HG02623 (cell line): ENCODE measurements around the gene COTL1.

Experiments
- ATAC-seq: cut with Tn5 transposase; IDR thresholded peaks from one replicate; pipeline ENCODE4 v1.9.1; 2021; ENCODE audit warnings: moderate library complexity; ENCODE audit not compliant: unreplicated experiment

The COTL1 gene

DNA sequence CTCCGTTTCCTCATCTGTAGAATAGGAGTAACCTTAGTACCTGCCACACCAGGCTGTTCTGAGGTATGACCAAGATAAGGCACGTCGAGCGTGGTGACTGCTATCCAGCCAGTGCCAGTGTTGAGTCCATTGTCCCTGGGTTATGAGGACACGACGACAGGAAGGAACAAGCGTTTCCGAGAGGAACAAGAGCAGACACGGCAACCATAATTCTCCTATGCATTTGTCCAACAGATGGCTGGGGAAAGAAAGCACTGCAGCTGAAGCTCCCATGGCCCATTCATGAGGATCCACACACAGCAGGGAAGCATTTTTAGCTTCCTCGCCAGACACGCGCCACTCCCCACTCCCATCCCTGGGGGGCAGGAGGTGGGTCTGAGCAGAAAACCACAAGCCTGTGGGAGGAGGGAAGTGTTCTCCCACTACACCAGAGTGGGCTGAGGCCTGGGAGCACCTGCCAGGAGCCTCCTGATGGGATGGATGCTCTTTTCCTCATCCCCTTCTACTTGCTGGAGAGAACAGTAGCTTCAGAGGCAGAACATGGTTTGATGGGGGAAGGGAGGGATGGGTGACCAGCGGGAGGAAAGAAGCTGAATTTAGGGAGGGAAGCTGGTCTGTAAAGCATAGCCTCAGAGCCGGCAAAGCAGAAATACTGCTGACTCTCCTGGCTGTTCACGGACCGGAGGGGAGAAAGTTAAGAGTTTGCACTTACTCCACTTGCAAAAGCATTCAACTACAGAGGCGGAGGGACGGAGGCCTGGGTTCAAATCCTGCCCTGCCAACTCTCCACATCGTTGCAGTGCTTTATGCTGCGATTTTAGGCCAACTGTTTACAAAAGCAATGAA lies 2.7 kb downstream of the COTL1 start:
- no peak for ATAC-seq

DNA sequence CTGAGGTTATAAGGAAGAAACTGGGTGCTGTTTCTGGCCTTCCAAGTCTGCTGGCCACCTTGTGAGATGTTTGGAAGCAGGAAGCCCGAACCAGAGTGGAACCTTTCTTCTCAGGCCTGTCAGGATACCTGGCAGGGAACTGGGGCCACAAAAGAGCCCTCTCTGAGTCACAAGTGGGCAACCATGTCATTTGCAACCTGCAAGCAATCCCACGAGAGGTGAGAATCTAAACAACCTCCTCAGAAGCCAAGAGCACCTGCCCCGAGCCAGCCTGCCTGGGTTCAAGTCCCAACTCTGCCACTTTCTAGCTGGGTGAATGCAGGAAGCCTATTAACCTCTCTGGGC lies 3.3 kb downstream of the COTL1 start:
- ATAC-seq = no peak

GRCh38 chr16:84614073-84614459 lies 3.8 kb downstream of the COTL1 start:
- no peak for ATAC-seq

DNA sequence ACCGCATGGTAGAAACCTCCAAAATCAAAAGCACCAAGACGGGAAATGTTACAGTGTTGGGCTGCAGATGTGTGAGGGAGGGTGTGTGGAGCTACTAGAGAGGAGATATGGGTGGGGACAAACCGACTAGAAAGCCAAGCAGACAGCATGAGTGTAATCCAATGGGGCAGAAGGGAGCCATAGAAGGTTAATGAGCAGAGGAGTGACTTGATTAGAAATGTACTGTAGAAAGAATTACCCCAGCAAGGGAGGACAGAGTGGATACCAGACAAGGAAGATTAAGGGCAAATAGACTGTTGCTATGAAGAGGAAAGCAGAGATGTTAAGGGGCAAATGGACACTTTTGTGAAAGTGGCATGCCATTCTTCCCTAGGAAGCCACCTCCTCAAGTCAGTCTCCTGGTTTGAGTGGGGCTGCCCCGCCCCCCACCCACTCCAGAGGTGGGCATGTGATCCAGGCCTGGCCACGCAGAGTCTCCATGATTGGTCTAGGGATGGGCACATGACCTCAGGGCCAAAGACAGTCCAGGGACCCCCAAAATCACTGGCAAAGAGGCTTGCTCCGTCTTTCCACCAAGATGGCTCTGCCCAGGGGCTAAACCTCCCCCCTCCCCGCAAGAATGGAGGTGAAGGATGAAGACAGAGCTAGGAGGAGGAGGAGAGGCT lies 4.3 kb downstream of the COTL1 start:
- no peak for ATAC-seq

DNA sequence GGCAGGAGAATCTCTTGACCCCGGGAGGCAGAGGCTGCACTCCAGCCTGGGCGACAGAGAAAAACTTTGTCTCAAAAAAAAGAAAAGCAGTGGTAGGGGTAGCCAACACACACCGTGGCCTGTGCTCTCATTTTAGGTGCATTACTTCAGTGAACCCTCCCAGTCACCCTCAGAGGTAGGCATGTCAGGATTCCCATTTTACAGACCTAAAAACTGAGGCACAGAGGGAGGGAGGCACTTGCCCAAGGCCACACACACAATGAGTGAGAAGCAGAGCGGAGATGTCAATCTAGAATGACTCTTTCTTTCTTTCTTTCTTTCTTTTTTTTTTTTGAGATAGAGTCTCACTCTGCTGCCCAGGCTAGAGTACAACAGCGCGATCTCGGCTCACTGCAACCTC lies 5.2 kb downstream of the COTL1 start:
- ATAC-seq = no peak

GRCh38 chr16:84611041-84611440 lies 6.8 kb downstream of the COTL1 start:
- ATAC-seq = no peak

- ATAC-seq = no peak
Measured at GRCh38 chr16:84610376-84610775, 7.5 kb downstream of the COTL1 start.

DNA sequence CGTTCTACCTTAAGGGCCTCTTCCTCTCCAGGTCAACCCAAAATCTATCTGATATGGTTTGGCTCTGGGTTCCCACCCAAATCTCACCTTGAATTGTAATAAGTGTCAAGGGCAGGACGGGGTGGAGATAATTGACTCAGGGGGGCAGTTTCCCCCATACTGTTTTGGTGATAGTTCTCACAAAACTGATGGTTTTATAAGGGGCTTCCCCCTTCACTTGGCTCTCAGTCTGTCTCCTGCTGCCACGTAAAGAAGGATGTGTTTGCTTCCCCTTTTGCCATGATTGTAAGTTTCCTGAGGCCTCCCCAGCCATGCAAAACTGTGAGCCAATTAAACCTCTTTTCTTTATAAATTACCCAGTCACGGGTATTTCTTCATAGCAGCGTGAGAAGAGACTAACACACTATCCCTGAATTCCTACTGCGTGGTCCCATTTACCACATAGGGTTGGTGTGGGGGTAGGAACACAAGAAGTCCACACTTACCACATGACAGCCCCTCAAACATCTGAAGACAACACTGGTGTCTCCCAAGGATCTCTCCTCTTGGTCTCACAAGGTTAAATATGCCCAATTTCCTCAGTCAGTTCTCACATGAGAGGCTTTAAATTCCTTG lies 8.2 kb downstream of the COTL1 start:
- no peak for ATAC-seq

- no peak for ATAC-seq
Measured at GRCh38 chr16:84608282-84608681, 9.6 kb downstream of the COTL1 start.

DNA sequence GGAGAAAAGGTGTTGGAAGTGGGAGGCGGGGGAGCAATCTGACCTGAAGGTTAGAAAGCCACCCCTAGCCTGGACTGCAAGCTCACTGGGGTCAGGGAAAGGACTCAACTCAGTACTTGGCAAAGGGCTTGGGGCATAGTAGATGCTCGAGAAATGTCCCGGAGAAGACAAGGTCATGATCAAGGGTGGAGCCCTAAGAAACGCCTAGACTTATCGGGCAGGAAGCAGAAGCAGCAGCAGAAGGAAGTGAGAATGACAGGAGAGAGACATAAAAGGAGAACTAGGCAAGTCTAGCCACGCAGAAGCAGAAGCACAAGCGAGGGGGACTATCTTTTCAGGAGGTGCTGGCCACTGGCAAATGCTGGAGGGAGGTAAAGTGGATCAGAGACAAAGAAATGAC lies 10.2 kb downstream of the COTL1 start:
- peak; percentile 60 for ATAC-seq

DNA sequence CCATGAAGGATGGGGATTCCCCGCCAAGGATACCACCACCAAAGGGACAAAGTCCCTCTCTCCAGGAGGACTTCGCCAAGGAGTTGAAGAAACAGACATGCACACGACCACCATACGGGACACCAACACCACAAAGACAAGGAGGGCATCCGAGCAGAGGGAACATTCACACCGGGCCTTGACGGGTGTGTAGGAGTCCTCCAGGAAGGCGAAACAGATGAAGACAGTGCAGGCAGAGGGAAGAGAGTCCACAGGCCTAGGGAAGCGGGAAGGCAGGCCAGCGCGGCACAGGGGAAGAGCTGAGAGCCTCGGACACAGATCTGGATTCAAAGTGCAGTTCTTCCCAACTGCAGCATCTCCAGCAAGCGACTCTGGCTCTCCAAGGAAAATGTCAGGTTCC lies 10.8 kb downstream of the COTL1 start:
- no peak for ATAC-seq

DNA sequence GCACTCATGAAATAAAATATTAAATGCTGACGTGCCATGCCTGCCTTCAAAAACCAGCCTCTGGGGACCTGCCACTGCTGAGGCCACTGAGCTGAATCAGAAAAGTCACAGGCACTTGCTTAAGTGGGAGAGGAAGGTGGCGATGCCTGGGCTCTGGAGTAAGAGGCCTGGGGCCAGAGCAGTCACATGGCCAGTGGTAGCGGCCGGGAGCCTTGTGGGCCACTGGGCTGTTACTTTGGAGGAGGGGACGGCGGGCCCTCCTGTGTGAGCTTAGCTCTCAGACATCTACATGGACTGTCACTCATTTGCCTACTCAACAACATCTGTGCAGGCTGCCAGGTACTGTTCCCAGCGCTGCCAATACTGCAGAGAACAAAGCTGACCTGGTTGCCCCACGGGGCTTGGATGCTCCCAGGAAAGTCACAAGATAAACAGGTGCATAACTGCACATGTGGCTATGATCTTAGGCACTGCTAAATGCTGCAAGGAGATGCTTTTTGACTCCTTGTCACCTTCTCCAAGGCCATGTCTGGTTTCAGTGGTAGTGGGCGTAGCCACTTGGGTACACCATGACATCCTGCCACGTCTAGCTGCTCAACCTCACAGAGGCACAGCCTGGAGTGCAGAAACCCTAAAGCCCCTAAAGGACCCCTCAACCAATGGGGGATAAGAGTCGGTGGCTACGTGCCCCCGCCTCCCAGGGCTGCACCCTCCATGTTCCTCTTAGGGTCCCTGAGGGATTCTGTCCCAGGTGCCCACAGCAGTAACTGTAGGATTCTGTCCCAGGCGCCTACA lies 11.6 kb downstream of the COTL1 start:
- ATAC-seq = no peak

GRCh38 chr16:84605339-84605848 lies 12.5 kb downstream of the COTL1 start:
- no peak for ATAC-seq

DNA sequence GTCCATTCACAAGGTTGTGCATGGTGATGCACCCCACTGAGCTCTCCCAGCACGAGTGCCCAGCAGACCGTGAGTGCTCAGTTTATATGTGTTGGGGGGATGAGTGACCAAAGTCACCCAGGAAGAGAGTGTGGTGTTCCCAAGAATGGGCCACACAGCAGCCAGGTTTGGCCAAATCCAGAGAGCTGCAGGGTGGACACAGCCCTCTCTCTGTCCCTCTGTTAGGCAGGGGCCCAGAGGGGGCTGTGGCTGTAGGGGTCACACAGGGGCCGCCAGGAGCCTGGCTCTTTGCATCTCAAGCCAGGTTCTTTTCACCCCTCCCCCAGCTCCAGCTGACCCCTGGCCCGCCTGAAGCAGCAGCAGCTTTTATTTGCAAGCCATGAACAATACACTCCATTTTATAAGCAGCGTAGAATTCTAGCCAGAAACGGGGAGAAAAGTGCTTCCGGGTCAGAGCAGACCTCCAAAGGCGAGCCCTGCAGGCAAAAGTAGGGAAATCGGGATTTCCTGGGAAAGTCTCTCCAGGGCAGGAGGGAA lies 13.3 kb downstream of the COTL1 start:
- no peak for ATAC-seq

- no peak for ATAC-seq
Measured at GRCh38 chr16:84603940-84604339, 13.9 kb downstream of the COTL1 start.

DNA sequence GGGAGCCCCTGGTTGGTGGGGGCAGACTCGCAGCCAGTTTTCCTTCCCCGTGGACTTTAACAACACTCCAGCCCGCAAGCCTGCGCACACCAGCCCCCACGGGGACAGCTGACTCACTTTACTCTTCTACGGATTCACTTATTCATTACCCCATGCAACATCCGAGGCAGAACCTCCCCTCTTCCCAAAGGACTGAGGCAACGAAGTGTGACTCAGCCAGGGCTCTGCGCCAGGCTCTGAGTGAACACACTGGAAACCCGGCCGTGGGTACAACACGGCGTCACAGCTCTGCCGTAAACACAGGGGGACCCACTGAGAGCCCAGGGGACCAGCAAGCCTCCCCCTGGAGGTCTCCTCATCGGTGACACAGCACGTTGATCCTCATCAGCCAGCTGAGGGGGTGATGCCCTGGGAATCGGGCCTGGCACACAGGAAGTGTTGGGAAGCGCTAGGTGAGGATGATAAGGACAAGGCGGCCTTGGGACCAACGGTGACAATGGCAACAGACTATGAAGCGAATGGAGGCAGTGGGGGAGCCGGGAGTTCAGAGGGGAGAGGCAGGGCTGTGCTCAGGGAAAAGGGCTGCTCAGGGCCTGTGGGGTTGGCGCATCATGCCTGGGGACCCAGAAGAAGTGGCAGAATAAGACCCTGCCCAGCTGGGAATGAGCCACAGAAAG lies 14.6 kb downstream of the COTL1 start:
- no peak for ATAC-seq

GRCh38 chr16:84600343-84601229 lies 17.3 kb downstream of the COTL1 start:
- ATAC-seq = peak; percentile 67

DNA sequence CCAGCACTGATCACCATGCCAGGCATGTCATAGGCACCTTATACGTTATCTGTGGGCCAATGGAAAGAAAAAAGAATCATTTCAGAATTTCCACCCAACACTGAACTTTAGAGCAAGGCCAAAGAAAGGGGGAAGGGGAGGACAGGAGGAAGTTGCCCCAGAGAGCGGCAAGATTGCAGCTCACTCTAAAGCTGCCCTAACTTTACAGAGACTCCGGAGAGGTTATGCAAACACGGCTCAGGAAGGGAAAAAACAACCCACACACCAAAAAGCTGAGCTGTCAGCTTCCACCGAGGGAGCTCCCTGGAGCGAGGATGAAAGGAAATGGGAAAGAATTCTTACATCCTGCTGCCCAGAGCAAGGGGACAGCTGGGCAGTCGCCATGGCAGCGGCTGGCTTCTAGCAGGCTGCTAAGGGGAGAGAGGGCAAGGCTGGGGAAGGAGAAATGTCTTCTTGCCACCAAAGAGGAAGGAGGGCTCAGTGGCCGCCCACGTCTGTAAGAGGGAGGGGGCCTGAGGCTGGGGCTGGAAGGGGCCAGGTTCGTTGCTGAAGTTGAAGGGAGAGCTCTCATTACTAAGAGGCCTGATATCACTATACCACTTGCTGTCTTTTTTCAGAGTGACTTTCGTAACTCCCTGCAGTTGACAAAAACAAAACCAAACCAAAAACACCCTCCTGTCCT lies 18.2 kb downstream of the COTL1 start:
- ATAC-seq = peak; percentile 39

DNA sequence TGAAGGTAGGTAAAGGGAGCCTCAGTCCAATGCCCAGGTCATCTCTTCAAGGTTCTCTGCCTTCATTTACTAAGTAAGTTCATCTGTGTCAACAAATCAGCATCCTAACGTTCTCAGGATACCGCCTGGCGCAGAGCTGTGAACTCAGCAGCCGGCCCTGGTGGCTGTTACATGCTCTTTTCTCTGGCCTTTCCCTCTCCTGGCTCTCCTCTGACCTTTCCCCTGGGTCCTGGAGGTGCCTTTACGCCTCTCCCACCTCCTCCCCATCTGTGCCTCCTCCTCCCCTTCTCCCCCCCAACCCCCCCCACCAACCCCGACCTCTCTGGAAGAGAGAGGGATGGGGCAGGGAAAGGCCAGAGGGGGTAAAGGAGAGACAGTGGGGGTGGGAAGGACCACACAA lies 19.5 kb downstream of the COTL1 start:
- no peak for ATAC-seq
